Stimulated activated CD8-positive, alpha-beta memory T cell treated with anti-CD3 and anti-CD28 coated beads, Interleukin-7, amount 100 ng/mL, for 4 hours (primary cell): Measurements from ENCODE around the gene ABCC3.

Experiments
- DNase-seq, 2 donors: peaks; one replicate each; pipeline ENCODE4 v3.0.0-alpha.2; 2020; ENCODE audit warnings: low read depth in 2 of 2

The ABCC3 gene

GRCh38 chr17:50731575-50732460 is 97.1 kb downstream of the ABCC3 start:
- no peak for DNase-seq

- DNase-seq, result no peak
Measured at GRCh38 chr17:50735287-50735686, 100.6 kb downstream of the ABCC3 start.

- no peak for DNase-seq
Measured at GRCh38 chr17:50737118-50737698, 102.5 kb downstream of the ABCC3 start.

GRCh38 chr17:50739098-50739497 is 104.4 kb downstream of the ABCC3 start:
- DNase-seq, result no peak
